NCI-H524 treated with DMSO at 0.1 percent for 48 hours (cell line): ENCODE measurements around the gene BHMT.

Source experiments
- DNase-seq: peaks from one replicate; lab custom pipeline; 2025; lab: John Stamatoyannopoulos, UW

Gene BHMT

GRCh38 chr5:79111387-79111959 lies at the start of gene BHMT:
TSS of gene BHMT (plus strand) at chr5:79111809. CDS start at chr5:79111886, 77 bp downstream.
- no peak for DNase-seq

GRCh38 chr5:79062436-79062835 lies 49.2 kb upstream of the BHMT start:
- DNase-seq, result no peak

GRCh38 chr5:79069488-79070349 lies 41.9 kb upstream of the BHMT start, which contains the start of the genes BHMT2 and DMGDH:
TSS of gene BHMT2 (plus strand) at chr5:79069767. CDS start at chr5:79069783, 16 bp downstream.
TSS of gene DMGDH (minus strand) at chr5:79069674. CDS start at chr5:79069620, 54 bp downstream.
- DNase-seq, result no peak

- no peak for DNase-seq
Measured at GRCh38 chr5:79070350-79070667, 41.3 kb upstream of the BHMT start.

- DNase-seq, result no peak
Measured at GRCh38 chr5:79074641-79075040, 37.0 kb upstream of the BHMT start.

GRCh38 chr5:79075646-79076426 lies 35.8 kb upstream of the BHMT start:
- no peak for DNase-seq

GRCh38 chr5:79076819-79077218 lies 34.8 kb upstream of the BHMT start:
- DNase-seq, result no peak

GRCh38 chr5:79077680-79078365 lies 33.8 kb upstream of the BHMT start:
- no peak for DNase-seq

GRCh38 chr5:79080804-79081203 lies 30.8 kb upstream of the BHMT start:
- DNase-seq, result no peak

GRCh38 chr5:79081779-79082178 lies 29.8 kb upstream of the BHMT start:
- DNase-seq, result no peak

- no peak for DNase-seq
Measured at GRCh38 chr5:79086116-79086515, 25.5 kb upstream of the BHMT start.

- DNase-seq, result no peak
Measured at GRCh38 chr5:79088507-79088906, 23.1 kb upstream of the BHMT start.

GRCh38 chr5:79091064-79091463 lies 20.5 kb upstream of the BHMT start:
- DNase-seq, result no peak

GRCh38 chr5:79093762-79094161 lies 17.8 kb upstream of the BHMT start:
- DNase-seq, result peak; percentile 79

GRCh38 chr5:79105868-79106267 lies 5.7 kb upstream of the BHMT start:
- no peak for DNase-seq

GRCh38 chr5:79107020-79107796 lies 4.4 kb upstream of the BHMT start:
- no peak for DNase-seq

- DNase-seq, result no peak
Measured at GRCh38 chr5:79108086-79108485, 3.5 kb upstream of the BHMT start.

- no peak for DNase-seq
Measured at GRCh38 chr5:79108792-79109191, 2.8 kb upstream of the BHMT start.

GRCh38 chr5:79109527-79110492 lies 1.8 kb upstream of the BHMT start:
- DNase-seq, result no peak
